Epithelial cell of esophagus (primary cell): ENCODE measurements around the gene IFNGR2.
"Not testable (repeated sequence)": the region's sequence is repeated elsewhere in the genome, so short reads cannot be mapped to it uniquely, and the experiment has no call there.

Source experiments
- DNase-seq: peaks from one replicate; pipeline ENCODE4 v3.0.0; 2010; ENCODE audit warnings: low read depth
- H3K4me3 ChIP-seq: 2 replicates; pipeline ENCODE4 v1.5.1; 2011; ENCODE audit warnings: mild to moderate bottlenecking, low read length, control low read depth
- CTCF ChIP-seq: IDR thresholded peaks from 2 replicates; pipeline ENCODE4 v1.5.1; 2011; ENCODE audit warnings: low read depth, mild to moderate bottlenecking, low read length, control low read depth, inconsistent platforms; ENCODE audit not compliant: insufficient read depth; ENCODE audit errors: missing control alignments

The IFNGR2 gene

GRCh38 chr21:33377221-33377920 lies 25.8 kb upstream of the IFNGR2 start:
- H3K4me3 ChIP-seq, result no peak overlapping the region
- DNase-seq, result no peak
- TF ChIP-seq CTCF, result no peak

- no peak overlapping the region for H3K4me3 ChIP-seq
- DNase-seq, result no peak
- TF ChIP-seq CTCF, result no peak
Observed at GRCh38 chr21:33378081-33378480, 25.1 kb upstream of the IFNGR2 start.

GRCh38 chr21:33379934-33380333 lies 23.3 kb upstream of the IFNGR2 start:
- not testable (repeated sequence) for H3K4me3 ChIP-seq
- peak; percentile 96 for DNase-seq

- TF ChIP-seq CTCF, result no peak
- H3K4me3 ChIP-seq, result no peak overlapping the region
- peak; percentile 99 for DNase-seq
Observed at GRCh38 chr21:33380483-33380998, 22.7 kb upstream of the IFNGR2 start.

- not testable (repeated sequence) for H3K4me3 ChIP-seq, DNase-seq
Observed at GRCh38 chr21:33381381-33381780, 21.8 kb upstream of the IFNGR2 start.

- no peak for TF ChIP-seq CTCF
Observed at GRCh38 chr21:33383056-33383888, 19.9 kb upstream of the IFNGR2 start.

GRCh38 chr21:33384841-33385331 lies 18.3 kb upstream of the IFNGR2 start:
- DNase-seq, result no peak
- no peak for TF ChIP-seq CTCF
- no peak overlapping the region for H3K4me3 ChIP-seq

More at GRCh38 chr21:33383056-33383888, 19.9 kb upstream of the IFNGR2 start:
- DNase-seq, result peak; percentile 97
- H3K4me3 ChIP-seq, result no peak overlapping the region
